Measurements from ENCODE around the gene KRTAP1-1. TPM values are rescaled to one million over a fixed set of nuclear protein-coding genes. Genes with fewer than 3 reads are reported as not detected.
A peak's percentile ranks its signal among the peaks of the same experiment; 100 is the strongest.

KRTAP1-1 gene
- total RNA-seq, 1 donor from 2014 or later: not detected

- Mint-ChIP-seq H3K4me1 (ENCODE audit: low read depth, unreplicated experiment) (peaks cover 2% of the 10 kb centered on the region), H3K9me3 (ENCODE audit: unreplicated experiment) (no peaks in the 10 kb centered on the region), H3K27me3 (ENCODE audit: unreplicated experiment) (no peaks in the 10 kb centered on the region), H3K4me3 (ENCODE audit: unreplicated experiment) (no peak overlapping the region), H3K27ac (ENCODE audit: unreplicated experiment) (no peak overlapping the region), H3K36me3 (ENCODE audit: unreplicated experiment) (no peaks in the 10 kb centered on the region)
- TF ChIP-seq CTCF (IDR thresholded peaks at IDR 0.05; ENCODE audit: partially characterized antibody, unreplicated experiment): no peak
- DNase-seq: no peak
Observed at GRCh38 chr17:41018541-41018940, 22.7 kb downstream of the KRTAP1-1 start.

GRCh38 chr17:41016578-41017215 is 24.6 kb downstream of the KRTAP1-1 start:
- Mint-ChIP-seq H3K27me3 (ENCODE audit: unreplicated experiment) (peaks cover 3% of the 10 kb centered on the region), H3K9me3 (ENCODE audit: unreplicated experiment) (peaks cover 2% of the 10 kb centered on the region), H3K27ac (ENCODE audit: unreplicated experiment) (no peak overlapping the region), H3K4me1 (ENCODE audit: low read depth, unreplicated experiment) (peaks cover 7% of the 10 kb centered on the region), H3K4me3 (ENCODE audit: unreplicated experiment) (no peak overlapping the region), H3K36me3 (ENCODE audit: unreplicated experiment) (no peaks in the 10 kb centered on the region)
- DNase-seq: no peak
- TF ChIP-seq CTCF (IDR thresholded peaks at IDR 0.05; ENCODE audit: partially characterized antibody, unreplicated experiment): no peak

- H3K9me3 Mint-ChIP-seq (ENCODE audit: unreplicated experiment): peaks cover 2% of the 10 kb centered on the region
- no peak for DNase-seq
- peaks cover 7% of the 10 kb centered on the region for H3K4me1 Mint-ChIP-seq (ENCODE audit: low read depth, unreplicated experiment)
- H3K4me3 Mint-ChIP-seq (ENCODE audit: unreplicated experiment): no peak overlapping the region
- H3K27ac Mint-ChIP-seq (ENCODE audit: unreplicated experiment): no peak overlapping the region
- no peak for TF ChIP-seq CTCF (IDR thresholded peaks at IDR 0.05; ENCODE audit: partially characterized antibody, unreplicated experiment)
- no peaks in the 10 kb centered on the region for H3K36me3 Mint-ChIP-seq (ENCODE audit: unreplicated experiment)
- peaks cover 3% of the 10 kb centered on the region for H3K27me3 Mint-ChIP-seq (ENCODE audit: unreplicated experiment)
Observed at GRCh38 chr17:41015454-41015853, 25.8 kb downstream of the KRTAP1-1 start.

- no peaks in the 10 kb centered on the region for H3K36me3 Mint-ChIP-seq (ENCODE audit: unreplicated experiment)
- H3K9me3 Mint-ChIP-seq (ENCODE audit: unreplicated experiment): peaks cover 4% of the 10 kb centered on the region
- no peak for TF ChIP-seq CTCF (IDR thresholded peaks at IDR 0.05; ENCODE audit: partially characterized antibody, unreplicated experiment)
- peaks cover 7% of the 10 kb centered on the region for H3K27me3 Mint-ChIP-seq (ENCODE audit: unreplicated experiment)
- H3K4me1 Mint-ChIP-seq (ENCODE audit: low read depth, unreplicated experiment): peaks cover 14% of the 10 kb centered on the region
- H3K4me3 Mint-ChIP-seq (ENCODE audit: unreplicated experiment): no peak overlapping the region
- peak overlapping the region; percentile 37 for H3K27ac Mint-ChIP-seq (ENCODE audit: unreplicated experiment)
- DNase-seq: no peak
Observed at GRCh38 chr17:41013606-41014005, 27.6 kb downstream of the KRTAP1-1 start.

GRCh38 chr17:41013181-41013580 is 28.1 kb downstream of the KRTAP1-1 start:
- no peak for TF ChIP-seq CTCF (IDR thresholded peaks at IDR 0.05; ENCODE audit: partially characterized antibody, unreplicated experiment)
- Mint-ChIP-seq H3K9me3 (ENCODE audit: unreplicated experiment) (peaks cover 6% of the 10 kb centered on the region), H3K4me1 (ENCODE audit: low read depth, unreplicated experiment) (peaks cover 17% of the 10 kb centered on the region), H3K27me3 (ENCODE audit: unreplicated experiment) (peaks cover 8% of the 10 kb centered on the region), H3K4me3 (ENCODE audit: unreplicated experiment) (no peak overlapping the region), H3K27ac (ENCODE audit: unreplicated experiment) (no peak overlapping the region), H3K36me3 (ENCODE audit: unreplicated experiment) (no peaks in the 10 kb centered on the region)
- no peak for DNase-seq
